Measurements from ENCODE around the gene ZNF689. TPM values are rescaled to one million over a fixed set of nuclear protein-coding genes. Genes with fewer than 3 reads are reported as not detected.

The ZNF689 gene
- total and polyA plus RNA-seq, 2 of the 13 experiments (the other 11 are each of a cell fraction or from before 2014, with no cell fraction given) = 9.7 to 19.5 TPM

DNA sequence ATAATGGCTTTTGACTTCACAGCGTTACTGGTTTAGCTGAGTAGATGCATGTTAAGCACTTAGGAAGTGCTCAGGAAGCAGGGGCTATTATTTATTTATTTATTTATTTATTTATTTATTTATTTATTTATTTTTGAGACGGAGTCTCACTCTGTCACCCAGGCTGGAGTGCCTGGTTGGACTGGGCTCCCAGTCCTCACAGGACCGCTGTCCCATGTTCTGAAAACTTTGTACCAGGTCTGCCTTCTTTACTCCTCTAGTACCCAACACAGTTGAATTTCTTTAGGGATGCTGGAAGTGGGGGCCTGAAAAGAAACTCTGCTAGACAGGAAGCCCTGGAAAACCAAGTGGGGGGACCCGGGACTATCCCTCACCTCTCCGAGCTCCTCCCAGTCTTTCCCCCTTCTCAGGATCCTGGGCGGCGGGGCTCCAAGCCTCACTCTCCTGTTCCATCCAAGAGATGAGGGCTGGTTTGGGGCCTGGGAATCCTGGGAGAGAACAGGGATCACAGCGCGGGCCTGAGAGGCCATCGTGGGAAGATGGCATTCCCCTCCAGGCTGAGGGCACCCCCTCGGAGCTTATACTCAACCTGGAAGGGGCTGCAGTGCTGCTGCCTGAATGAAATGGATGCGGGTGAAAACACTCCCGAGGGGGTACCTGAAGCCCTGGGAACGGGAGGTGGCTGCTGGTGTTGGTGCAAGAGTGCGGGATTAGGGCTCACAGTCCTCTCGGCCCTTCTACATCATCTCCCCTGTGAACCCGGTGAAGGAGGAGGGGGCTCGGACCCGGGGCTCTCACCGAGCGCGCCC lies 39.3 kb downstream of the ZNF689 start (continued):
- TF ChIP-seq, protein P1, sequence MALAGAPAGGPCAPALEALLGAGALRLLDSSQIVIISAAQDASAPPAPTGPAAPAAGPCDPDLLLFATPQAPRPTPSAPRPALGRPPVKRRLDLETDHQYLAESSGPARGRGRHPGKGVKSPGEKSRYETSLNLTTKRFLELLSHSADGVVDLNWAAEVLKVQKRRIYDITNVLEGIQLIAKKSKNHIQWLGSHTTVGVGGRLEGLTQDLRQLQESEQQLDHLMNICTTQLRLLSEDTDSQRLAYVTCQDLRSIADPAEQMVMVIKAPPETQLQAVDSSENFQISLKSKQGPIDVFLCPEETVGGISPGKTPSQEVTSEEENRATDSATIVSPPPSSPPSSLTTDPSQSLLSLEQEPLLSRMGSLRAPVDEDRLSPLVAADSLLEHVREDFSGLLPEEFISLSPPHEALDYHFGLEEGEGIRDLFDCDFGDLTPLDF (CRISPR knock-in tag; IDR thresholded peaks at IDR 0.05) = peak; percentile 12; the same call in 1 of the 2 replicates
- TF ChIP-seq, protein P2, sequence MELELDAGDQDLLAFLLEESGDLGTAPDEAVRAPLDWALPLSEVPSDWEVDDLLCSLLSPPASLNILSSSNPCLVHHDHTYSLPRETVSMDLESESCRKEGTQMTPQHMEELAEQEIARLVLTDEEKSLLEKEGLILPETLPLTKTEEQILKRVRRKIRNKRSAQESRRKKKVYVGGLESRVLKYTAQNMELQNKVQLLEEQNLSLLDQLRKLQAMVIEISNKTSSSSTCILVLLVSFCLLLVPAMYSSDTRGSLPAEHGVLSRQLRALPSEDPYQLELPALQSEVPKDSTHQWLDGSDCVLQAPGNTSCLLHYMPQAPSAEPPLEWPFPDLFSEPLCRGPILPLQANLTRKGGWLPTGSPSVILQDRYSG (CRISPR knock-in tag; IDR thresholded peaks at IDR 0.05) = peak; percentile 60; the same call in 1 of the 2 replicates
- 0 out of 2 replicates have a peak, but pooled peaks have one; percentile 3 for TF ChIP-seq SP5 (CRISPR knock-in tag; IDR thresholded peaks at IDR 0.05; ENCODE audit: borderline replicate concordance, low read depth)
- TF ChIP-seq PITX1 (CRISPR knock-in tag; IDR thresholded peaks at IDR 0.05) = peak; percentile 70; the same call in 1 of the 2 replicates
- peak; percentile 30; the same call in 1 of the 2 replicates for TF ChIP-seq ZNF317 (CRISPR knock-in tag; IDR thresholded peaks at IDR 0.05)
- TF ChIP-seq ZFP37 (CRISPR knock-in tag; IDR thresholded peaks at IDR 0.05; ENCODE audit: borderline replicate concordance) = 0 out of 2 replicates have a peak, but pooled peaks have one; percentile 33
- 0 out of 2 replicates have a peak, but pooled peaks have one; percentile 13 for TF ChIP-seq ZNF143 (CRISPR knock-in tag; IDR thresholded peaks at IDR 0.05)
- TF ChIP-seq, protein P3, sequence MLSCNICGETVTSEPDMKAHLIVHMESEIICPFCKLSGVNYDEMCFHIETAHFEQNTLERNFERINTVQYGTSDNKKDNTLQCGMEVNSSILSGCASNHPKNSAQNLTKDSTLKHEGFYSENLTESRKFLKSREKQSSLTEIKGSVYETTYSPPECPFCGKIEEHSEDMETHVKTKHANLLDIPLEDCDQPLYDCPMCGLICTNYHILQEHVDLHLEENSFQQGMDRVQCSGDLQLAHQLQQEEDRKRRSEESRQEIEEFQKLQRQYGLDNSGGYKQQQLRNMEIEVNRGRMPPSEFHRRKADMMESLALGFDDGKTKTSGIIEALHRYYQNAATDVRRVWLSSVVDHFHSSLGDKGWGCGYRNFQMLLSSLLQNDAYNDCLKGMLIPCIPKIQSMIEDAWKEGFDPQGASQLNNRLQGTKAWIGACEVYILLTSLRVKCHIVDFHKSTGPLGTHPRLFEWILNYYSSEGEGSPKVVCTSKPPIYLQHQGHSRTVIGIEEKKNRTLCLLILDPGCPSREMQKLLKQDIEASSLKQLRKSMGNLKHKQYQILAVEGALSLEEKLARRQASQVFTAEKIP (CRISPR knock-in tag; IDR thresholded peaks at IDR 0.05; ENCODE audit: borderline replicate concordance) = no peak
- TF ChIP-seq ZNF878 (CRISPR knock-in tag; IDR thresholded peaks at IDR 0.05) = peak; percentile 80
- TF ChIP-seq, protein P4, sequence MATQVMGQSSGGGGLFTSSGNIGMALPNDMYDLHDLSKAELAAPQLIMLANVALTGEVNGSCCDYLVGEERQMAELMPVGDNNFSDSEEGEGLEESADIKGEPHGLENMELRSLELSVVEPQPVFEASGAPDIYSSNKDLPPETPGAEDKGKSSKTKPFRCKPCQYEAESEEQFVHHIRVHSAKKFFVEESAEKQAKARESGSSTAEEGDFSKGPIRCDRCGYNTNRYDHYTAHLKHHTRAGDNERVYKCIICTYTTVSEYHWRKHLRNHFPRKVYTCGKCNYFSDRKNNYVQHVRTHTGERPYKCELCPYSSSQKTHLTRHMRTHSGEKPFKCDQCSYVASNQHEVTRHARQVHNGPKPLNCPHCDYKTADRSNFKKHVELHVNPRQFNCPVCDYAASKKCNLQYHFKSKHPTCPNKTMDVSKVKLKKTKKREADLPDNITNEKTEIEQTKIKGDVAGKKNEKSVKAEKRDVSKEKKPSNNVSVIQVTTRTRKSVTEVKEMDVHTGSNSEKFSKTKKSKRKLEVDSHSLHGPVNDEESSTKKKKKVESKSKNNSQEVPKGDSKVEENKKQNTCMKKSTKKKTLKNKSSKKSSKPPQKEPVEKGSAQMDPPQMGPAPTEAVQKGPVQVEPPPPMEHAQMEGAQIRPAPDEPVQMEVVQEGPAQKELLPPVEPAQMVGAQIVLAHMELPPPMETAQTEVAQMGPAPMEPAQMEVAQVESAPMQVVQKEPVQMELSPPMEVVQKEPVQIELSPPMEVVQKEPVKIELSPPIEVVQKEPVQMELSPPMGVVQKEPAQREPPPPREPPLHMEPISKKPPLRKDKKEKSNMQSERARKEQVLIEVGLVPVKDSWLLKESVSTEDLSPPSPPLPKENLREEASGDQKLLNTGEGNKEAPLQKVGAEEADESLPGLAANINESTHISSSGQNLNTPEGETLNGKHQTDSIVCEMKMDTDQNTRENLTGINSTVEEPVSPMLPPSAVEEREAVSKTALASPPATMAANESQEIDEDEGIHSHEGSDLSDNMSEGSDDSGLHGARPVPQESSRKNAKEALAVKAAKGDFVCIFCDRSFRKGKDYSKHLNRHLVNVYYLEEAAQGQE (IDR thresholded peaks at IDR 0.05; ENCODE audit: borderline replicate concordance in 1 of 2, low read depth in 1 of 2, low read length in 2 of 2) = peak; percentile 28 to 87
- TF ChIP-seq, protein P5, sequence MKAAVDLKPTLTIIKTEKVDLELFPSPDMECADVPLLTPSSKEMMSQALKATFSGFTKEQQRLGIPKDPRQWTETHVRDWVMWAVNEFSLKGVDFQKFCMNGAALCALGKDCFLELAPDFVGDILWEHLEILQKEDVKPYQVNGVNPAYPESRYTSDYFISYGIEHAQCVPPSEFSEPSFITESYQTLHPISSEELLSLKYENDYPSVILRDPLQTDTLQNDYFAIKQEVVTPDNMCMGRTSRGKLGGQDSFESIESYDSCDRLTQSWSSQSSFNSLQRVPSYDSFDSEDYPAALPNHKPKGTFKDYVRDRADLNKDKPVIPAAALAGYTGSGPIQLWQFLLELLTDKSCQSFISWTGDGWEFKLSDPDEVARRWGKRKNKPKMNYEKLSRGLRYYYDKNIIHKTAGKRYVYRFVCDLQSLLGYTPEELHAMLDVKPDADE (CRISPR knock-in tag; IDR thresholded peaks at IDR 0.05) = peak; percentile 30; the same call in 1 of the 2 replicates
- no peak for TF ChIP-seq DR1 (CRISPR knock-in tag; IDR thresholded peaks at IDR 0.05)
- no peak for TF ChIP-seq NRL (CRISPR knock-in tag; IDR thresholded peaks at IDR 0.05; ENCODE audit: borderline replicate concordance)
- TF ChIP-seq NFIC (IDR thresholded peaks at IDR 0.05; ENCODE audit: low read length) = no peak
- TF ChIP-seq SALL1 (CRISPR knock-in tag; IDR thresholded peaks at IDR 0.05) = peak; percentile 54
- TF ChIP-seq XRCC5 (optimal IDR thresholded peaks at IDR 0.05; ENCODE audit: low read length) = no peak
- 0 out of 2 replicates have a peak, but pooled peaks have one; percentile 19 for TF ChIP-seq JUND (CRISPR knock-in tag; IDR thresholded peaks at IDR 0.05)
- TF ChIP-seq ZNF570 (CRISPR knock-in tag; IDR thresholded peaks at IDR 0.05; ENCODE audit: borderline replicate concordance) = no peak
- TF ChIP-seq ZNF572 (CRISPR knock-in tag; IDR thresholded peaks at IDR 0.05) = peak; percentile 36; the same call in 1 of the 2 replicates

Measured in HepG2 (cell line).